Measurements from ENCODE around the gene FHAD1. TPM values are rescaled to one million over a fixed set of nuclear protein-coding genes. Genes with fewer than 3 reads are reported as not detected.

FHAD1 gene
- total RNA-seq, 4 donors from 2014 or later = 0.95 to 1.7 TPM; not detected in 2

DNA sequence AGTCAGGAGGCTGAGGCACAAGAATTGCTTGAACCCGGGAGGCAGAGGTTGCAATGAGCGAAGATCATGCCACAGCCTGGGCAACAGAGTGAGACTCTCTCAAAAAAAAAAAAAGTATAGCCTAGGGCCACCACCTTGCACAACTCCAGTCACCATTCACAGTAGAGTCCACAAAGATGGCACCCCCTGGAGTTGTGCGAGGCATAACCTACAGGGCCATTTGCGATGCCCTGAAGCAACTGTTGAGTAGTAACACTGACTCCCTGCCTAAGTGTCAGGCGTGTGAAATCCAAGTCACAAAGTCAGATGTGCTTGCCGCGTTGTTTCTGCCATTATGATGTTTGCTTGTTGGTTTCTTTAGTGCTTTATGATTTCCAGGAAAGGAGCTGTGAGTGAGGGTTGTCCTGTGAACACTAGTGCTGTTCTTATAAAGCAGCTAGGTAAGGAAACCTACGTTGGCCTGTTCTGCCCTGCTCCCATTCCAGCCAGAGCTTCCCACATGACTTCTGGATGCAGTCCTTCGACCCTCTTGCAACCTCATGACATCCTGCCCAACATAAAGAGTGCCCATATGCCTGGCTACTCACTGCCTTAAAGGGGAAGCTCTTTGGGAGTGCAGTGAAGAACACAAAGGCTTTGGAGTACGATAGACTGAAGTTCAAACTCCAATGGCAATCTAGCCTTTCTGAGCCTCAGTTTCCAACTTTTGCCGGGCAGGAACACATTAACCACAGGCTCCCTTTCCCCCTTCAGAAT lies 29.8 kb downstream of the FHAD1 start:
- H3K4me1 ChIP-seq = peaks cover 0 to 8% (median 0%) of the 10 kb centered on the region in 4 donors
- TF ChIP-seq POLR2A (IDR thresholded peaks at IDR 0.05) = no peak
- TF ChIP-seq, protein P1, sequence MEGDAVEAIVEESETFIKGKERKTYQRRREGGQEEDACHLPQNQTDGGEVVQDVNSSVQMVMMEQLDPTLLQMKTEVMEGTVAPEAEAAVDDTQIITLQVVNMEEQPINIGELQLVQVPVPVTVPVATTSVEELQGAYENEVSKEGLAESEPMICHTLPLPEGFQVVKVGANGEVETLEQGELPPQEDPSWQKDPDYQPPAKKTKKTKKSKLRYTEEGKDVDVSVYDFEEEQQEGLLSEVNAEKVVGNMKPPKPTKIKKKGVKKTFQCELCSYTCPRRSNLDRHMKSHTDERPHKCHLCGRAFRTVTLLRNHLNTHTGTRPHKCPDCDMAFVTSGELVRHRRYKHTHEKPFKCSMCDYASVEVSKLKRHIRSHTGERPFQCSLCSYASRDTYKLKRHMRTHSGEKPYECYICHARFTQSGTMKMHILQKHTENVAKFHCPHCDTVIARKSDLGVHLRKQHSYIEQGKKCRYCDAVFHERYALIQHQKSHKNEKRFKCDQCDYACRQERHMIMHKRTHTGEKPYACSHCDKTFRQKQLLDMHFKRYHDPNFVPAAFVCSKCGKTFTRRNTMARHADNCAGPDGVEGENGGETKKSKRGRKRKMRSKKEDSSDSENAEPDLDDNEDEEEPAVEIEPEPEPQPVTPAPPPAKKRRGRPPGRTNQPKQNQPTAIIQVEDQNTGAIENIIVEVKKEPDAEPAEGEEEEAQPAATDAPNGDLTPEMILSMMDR (IDR thresholded peaks at IDR 0.05) = no peak
- H3K4me3 ChIP-seq = no peak overlapping the region
- no peaks in the 10 kb centered on the region for H3K27me3 ChIP-seq
- no peak for DNase-seq
- no peak overlapping the region for H3K27ac ChIP-seq
- no peaks in the 10 kb centered on the region for H3K36me3 ChIP-seq
- H3K9me3 ChIP-seq = no peaks in the 10 kb centered on the region

DNA sequence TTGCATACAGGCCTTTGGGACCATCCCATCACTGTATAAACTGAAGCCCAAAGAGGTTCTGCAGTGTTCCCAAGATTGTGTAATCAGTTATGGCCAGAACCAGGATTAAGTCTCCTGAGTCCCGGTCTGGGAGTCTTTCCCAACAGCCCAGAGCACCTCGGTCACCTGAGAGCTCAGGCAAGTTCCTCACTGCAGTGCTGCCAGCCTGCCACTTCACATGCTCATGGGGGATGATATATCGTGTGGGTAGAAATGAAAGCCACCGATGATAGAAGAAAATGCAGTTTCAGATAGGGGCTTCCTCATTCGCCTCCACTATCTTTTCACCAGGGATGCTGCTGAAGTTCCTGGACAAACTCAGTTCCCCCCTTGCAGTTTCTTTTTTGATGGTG lies 30.4 kb downstream of the FHAD1 start:
- Histone ChIP-seq H3K27ac (no peak overlapping the region), H3K4me3 (no peak overlapping the region), H3K4me1 (peaks cover 0 to 8% (median 0%) of the 10 kb centered on the region in 4 donors), H3K9me3 (no peaks in the 10 kb centered on the region), H3K27me3 (no peaks in the 10 kb centered on the region), H3K36me3 (no peaks in the 10 kb centered on the region)
- TF ChIP-seq, protein P1 (IDR thresholded peaks at IDR 0.05) = no peak
- TF ChIP-seq POLR2A (IDR thresholded peaks at IDR 0.05) = no peak
- DNase-seq = no peak

GRCh38 chr1:15277933-15278332 lies 30.9 kb downstream of the FHAD1 start:
- H3K4me1 ChIP-seq = peaks cover 0 to 5% (median 0%) of the 10 kb centered on the region in 4 donors
- no peaks in the 10 kb centered on the region for H3K9me3 ChIP-seq
- no peak overlapping the region for H3K4me3 ChIP-seq
- no peak overlapping the region for H3K27ac ChIP-seq
- no peaks in the 10 kb centered on the region for H3K27me3 ChIP-seq
- H3K36me3 ChIP-seq = no peaks in the 10 kb centered on the region
- no peak for DNase-seq
- no peak for TF ChIP-seq POLR2A (IDR thresholded peaks at IDR 0.05)
- TF ChIP-seq, protein P1 (IDR thresholded peaks at IDR 0.05) = no peak

GRCh38 chr1:15279576-15280230 lies 32.7 kb downstream of the FHAD1 start:
- no peak overlapping the region for H3K27ac ChIP-seq
- no peak overlapping the region for H3K4me3 ChIP-seq
- no peaks in the 10 kb centered on the region for H3K36me3 ChIP-seq
- H3K4me1 ChIP-seq = peaks cover 0 to 10% (median 0%) of the 10 kb centered on the region in 4 donors
- H3K9me3 ChIP-seq = no peaks in the 10 kb centered on the region
- TF ChIP-seq, protein P1 (IDR thresholded peaks at IDR 0.05) = no peak
- TF ChIP-seq POLR2A (IDR thresholded peaks at IDR 0.05) = no peak
- no peak for DNase-seq
- H3K27me3 ChIP-seq = no peaks in the 10 kb centered on the region

GRCh38 chr1:15280416-15280815 lies 33.4 kb downstream of the FHAD1 start:
- Histone ChIP-seq H3K27ac (no peak overlapping the region), H3K9me3 (no peaks in the 10 kb centered on the region), H3K36me3 (no peaks in the 10 kb centered on the region), H3K4me1 (peaks cover 0 to 10% (median 0%) of the 10 kb centered on the region in 4 donors), H3K27me3 (no peaks in the 10 kb centered on the region), H3K4me3 (no peak overlapping the region)
- TF ChIP-seq, protein P1 (IDR thresholded peaks at IDR 0.05) = no peak
- TF ChIP-seq POLR2A (IDR thresholded peaks at IDR 0.05) = no peak
- DNase-seq = no peak

Data from Peyer's patch (tissue), 4 donors.